ENCODE data around the gene C3orf20. TPM values are rescaled to one million over a fixed set of nuclear protein-coding genes. Genes with fewer than 3 reads are reported as not detected.

C3orf20 gene
- total RNA-seq, 1 experiment from 2014 or later, result not detected

DNA sequence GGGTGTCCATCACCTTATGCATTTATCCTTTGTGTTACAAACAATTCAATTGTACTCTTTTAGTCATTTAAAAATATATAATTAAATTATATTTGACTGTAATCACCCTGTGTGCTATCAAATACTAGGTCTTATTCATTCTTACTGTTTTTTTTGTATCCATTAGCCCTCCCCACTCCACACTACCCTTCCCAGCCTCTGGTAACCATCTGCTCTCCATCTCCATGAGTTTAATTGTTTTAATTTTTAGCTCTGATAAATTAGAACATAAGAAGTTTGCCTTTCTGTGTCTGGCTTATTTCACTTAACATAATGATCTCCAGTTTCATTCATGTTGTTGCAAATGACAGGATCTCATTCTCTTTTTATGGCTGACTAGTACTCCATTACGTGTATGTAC is 16.8 kb downstream of the C3orf20 start:
- DNase-seq, result no peak
- Histone ChIP-seq H3K36me3 (ENCODE audit: insufficient read depth, low read length) (no peaks in the 10 kb centered on the region), H3K4me2 (ENCODE audit: low read depth, low read length, poor library complexity, severe bottlenecking) (no peak overlapping the region)

DNA sequence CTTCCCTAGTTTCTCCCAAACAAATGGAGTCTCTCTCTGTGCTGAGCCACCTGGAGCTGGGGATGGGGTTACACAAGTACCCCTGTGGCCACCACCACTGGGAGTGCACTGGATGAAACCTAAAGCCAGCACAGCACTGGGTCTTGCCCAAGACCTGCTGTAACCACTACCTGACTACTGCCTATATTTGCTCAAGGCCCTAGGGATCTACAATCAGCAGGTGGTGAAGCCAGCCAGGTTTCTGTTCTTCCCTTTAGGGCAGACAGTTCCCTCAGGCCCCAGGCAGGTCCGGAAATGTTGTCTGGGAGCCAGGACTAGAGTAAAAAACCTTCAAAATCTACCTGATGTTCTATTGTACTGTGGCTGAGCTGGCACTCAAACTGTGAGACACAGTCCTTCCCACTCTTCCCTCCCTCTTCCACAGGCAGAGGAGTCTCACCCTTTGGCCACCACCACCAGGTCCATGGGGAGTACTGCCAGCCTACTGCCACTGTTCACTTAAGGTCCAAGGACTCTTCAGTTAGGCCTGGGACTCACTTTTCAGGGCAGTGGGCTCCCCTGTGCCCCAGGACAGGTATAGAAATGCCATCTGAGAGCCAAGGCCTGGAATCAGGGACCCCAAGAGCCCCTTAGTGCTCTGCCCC is 23.8 kb downstream of the C3orf20 start:
- Histone ChIP-seq H3K79me2 (ENCODE audit: low read length) (no peaks in the 10 kb centered on the region), H2AFZ (ENCODE audit: low read length) (no peak overlapping the region), H3K9me2 (replicated peaks; ENCODE audit: insufficient read depth, low read length) (no peaks in the 10 kb centered on the region), H3K36me3 (ENCODE audit: insufficient read depth, low read length) (no peaks in the 10 kb centered on the region), H3K9me3 (ENCODE audit: low read length) (no peaks in the 10 kb centered on the region), H3K27ac (ENCODE audit: low read length) (no peak overlapping the region), H4K20me1 (ENCODE audit: insufficient read depth, low read depth, low read length) (no peaks in the 10 kb centered on the region), H3K4me2 (ENCODE audit: low read depth, low read length, poor library complexity, severe bottlenecking) (no peak overlapping the region), H3K4me3 (ENCODE audit: low read length) (no peak overlapping the region), H3K4me1 (ENCODE audit: low read length) (no peaks in the 10 kb centered on the region; the same call in 1 of the 2 replicates), H3K9ac (ENCODE audit: low read length) (no peak overlapping the region), H3K27me3 (ENCODE audit: low read length) (no peaks in the 10 kb centered on the region)
- DNase-seq, result no peak

More for the DNA sequence above, 16.8 kb downstream of the C3orf20 start:
- H3K4me3 ChIP-seq (ENCODE audit: low read length), result no peak overlapping the region
- no peak overlapping the region for H2AFZ ChIP-seq (ENCODE audit: low read length)
- no peaks in the 10 kb centered on the region for H3K9me3 ChIP-seq (ENCODE audit: low read length)
- H3K9me2 ChIP-seq (replicated peaks; ENCODE audit: insufficient read depth, low read length), result no peaks in the 10 kb centered on the region
- no peak overlapping the region for H3K9ac ChIP-seq (ENCODE audit: low read length)
- H4K20me1 ChIP-seq (ENCODE audit: insufficient read depth, low read depth, low read length), result no peaks in the 10 kb centered on the region
- H3K4me1 ChIP-seq (ENCODE audit: low read length), result peaks cover 25% of the 10 kb centered on the region
- H3K27me3 ChIP-seq (ENCODE audit: low read length), result no peaks in the 10 kb centered on the region
- H3K27ac ChIP-seq (ENCODE audit: low read length), result no peak overlapping the region
- no peaks in the 10 kb centered on the region for H3K79me2 ChIP-seq (ENCODE audit: low read length)

DNA sequence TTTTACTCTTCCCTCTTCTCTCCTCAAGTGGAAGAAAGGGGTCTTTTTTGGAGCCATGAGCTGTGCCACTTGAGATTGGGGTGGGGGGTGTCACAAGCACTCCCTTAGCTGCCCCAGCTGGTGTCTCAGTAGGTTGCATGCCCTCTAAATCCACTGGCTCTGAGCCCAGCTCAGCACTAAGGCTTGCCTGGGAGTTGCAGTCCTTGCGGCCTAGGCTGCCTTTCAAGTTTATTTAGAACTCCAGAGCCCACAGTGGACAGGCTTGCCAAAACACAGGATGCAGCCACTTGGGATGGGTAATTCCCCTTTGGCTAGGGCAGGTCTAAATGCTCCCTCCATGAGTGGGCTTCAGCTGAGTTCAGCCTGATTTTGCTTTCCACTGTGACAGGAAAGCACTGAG is 24.7 kb downstream of the C3orf20 start:
- no peak overlapping the region for H3K4me2 ChIP-seq (ENCODE audit: low read depth, low read length, poor library complexity, severe bottlenecking)
- H2AFZ ChIP-seq (ENCODE audit: low read length), result no peak overlapping the region
- H3K79me2 ChIP-seq (ENCODE audit: low read length), result no peaks in the 10 kb centered on the region
- no peak for DNase-seq
- no peak overlapping the region for H3K9ac ChIP-seq (ENCODE audit: low read length)
- H3K36me3 ChIP-seq (ENCODE audit: insufficient read depth, low read length), result no peaks in the 10 kb centered on the region
- no peaks in the 10 kb centered on the region for H3K9me3 ChIP-seq (ENCODE audit: low read length)
- no peaks in the 10 kb centered on the region for H3K27me3 ChIP-seq (ENCODE audit: low read length)
- H3K4me3 ChIP-seq (ENCODE audit: low read length), result no peak overlapping the region
- no peaks in the 10 kb centered on the region for H4K20me1 ChIP-seq (ENCODE audit: insufficient read depth, low read depth, low read length)
- H3K4me1 ChIP-seq (ENCODE audit: low read length), result no peaks in the 10 kb centered on the region; the same call in 1 of the 2 replicates
- no peaks in the 10 kb centered on the region for H3K9me2 ChIP-seq (replicated peaks; ENCODE audit: insufficient read depth, low read length)
- no peak overlapping the region for H3K27ac ChIP-seq (ENCODE audit: low read length)

DNA sequence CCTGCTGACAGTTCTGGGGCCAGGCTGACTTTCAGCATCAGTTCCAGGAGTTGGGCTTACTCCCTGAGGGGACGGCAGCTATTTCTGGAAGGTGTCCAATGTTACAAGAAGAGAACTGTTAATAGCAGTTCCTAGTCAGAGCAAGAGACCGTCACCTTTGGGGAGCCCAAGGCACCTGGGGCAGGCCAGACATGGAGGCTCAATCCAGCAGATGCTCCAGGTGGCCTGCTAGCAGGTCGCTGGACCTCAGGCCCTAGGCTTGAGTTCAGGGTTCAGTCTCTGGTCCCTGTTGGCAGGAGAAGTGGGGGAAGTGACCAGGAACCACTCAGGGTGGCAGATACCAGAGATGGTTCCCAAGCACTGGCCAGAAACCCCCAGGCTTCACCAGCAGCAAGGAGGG is 25.9 kb downstream of the C3orf20 start:
- H3K4me3 ChIP-seq (ENCODE audit: low read length), result no peak overlapping the region
- H3K36me3 ChIP-seq (ENCODE audit: insufficient read depth, low read length), result no peaks in the 10 kb centered on the region
- no peak overlapping the region for H3K9ac ChIP-seq (ENCODE audit: low read length)
- no peaks in the 10 kb centered on the region for H3K9me3 ChIP-seq (ENCODE audit: low read length)
- no peaks in the 10 kb centered on the region for H3K27me3 ChIP-seq (ENCODE audit: low read length)
- H2AFZ ChIP-seq (ENCODE audit: low read length), result no peak overlapping the region
- H3K27ac ChIP-seq (ENCODE audit: low read length), result no peak overlapping the region
- no peak overlapping the region for H3K4me2 ChIP-seq (ENCODE audit: low read depth, low read length, poor library complexity, severe bottlenecking)
- H3K4me1 ChIP-seq (ENCODE audit: low read length), result no peaks in the 10 kb centered on the region; the same call in 1 of the 2 replicates
- H3K9me2 ChIP-seq (replicated peaks; ENCODE audit: insufficient read depth, low read length), result no peaks in the 10 kb centered on the region
- DNase-seq, result no peak
- H3K79me2 ChIP-seq (ENCODE audit: low read length), result no peaks in the 10 kb centered on the region
- no peaks in the 10 kb centered on the region for H4K20me1 ChIP-seq (ENCODE audit: insufficient read depth, low read depth, low read length)

DNA sequence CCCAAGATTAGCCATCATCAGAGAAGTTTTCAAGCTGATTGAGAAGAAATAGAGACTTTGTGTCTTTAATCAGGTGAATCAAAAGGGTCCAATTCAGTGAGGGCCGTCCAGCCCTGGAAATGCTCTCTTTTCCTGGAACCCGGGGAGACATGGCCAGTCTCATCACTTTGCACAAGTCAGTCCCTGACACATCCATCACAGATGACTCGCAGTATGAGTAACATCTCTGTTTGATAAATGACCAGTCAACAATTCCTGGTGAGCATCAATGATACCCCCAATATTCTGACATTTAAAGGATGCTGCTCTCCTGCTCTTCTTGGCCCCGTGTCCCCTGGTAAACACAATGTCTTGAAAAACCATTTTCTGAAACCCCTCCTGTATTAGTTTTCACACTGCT is 26.7 kb downstream of the C3orf20 start:
- no peaks in the 10 kb centered on the region for H3K36me3 ChIP-seq (ENCODE audit: insufficient read depth, low read length)
- DNase-seq, result no peak
- H3K4me3 ChIP-seq (ENCODE audit: low read length), result no peak overlapping the region
- H3K9me2 ChIP-seq (replicated peaks; ENCODE audit: insufficient read depth, low read length), result no peaks in the 10 kb centered on the region
- no peaks in the 10 kb centered on the region for H3K79me2 ChIP-seq (ENCODE audit: low read length)
- no peak overlapping the region for H3K27ac ChIP-seq (ENCODE audit: low read length)
- H4K20me1 ChIP-seq (ENCODE audit: insufficient read depth, low read depth, low read length), result no peaks in the 10 kb centered on the region
- H2AFZ ChIP-seq (ENCODE audit: low read length), result no peak overlapping the region
- H3K9me3 ChIP-seq (ENCODE audit: low read length), result no peaks in the 10 kb centered on the region
- no peaks in the 10 kb centered on the region for H3K27me3 ChIP-seq (ENCODE audit: low read length)
- H3K9ac ChIP-seq (ENCODE audit: low read length), result no peak overlapping the region
- no peak overlapping the region for H3K4me2 ChIP-seq (ENCODE audit: low read depth, low read length, poor library complexity, severe bottlenecking)
- H3K4me1 ChIP-seq (ENCODE audit: low read length), result no peaks in the 10 kb centered on the region; the same call in 1 of the 2 replicates

DNA sequence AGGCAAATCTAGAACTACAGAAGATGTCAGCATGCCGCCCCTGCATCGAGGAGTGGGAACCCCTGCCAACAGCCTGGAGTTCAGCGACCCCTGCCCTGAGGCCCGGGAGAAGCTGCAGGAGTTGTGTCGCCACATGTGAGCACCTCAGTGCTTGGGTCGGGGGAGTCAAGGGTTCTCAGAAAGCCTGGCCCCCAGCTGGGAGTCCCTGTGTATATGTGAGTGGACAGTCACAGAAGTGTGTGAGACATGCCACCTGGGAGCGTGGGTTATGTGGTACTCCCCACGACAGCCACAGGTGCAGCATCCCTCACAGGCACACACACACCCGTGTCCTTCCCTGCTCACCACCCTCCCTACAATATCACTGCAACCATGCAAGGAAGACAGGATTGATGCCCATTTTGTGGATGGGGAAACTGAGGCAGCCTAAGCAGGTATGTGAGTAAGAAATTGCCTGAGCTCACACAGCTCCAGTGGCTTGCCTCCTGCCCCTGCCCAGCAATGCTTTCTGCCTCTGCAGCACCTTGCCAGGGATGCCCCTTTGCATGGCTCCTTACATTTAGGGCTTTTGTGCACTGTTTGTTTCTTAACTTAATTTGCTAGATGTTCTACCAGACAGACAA is 28.3 kb downstream of the C3orf20 start:
- no peaks in the 10 kb centered on the region for H3K9me3 ChIP-seq (ENCODE audit: low read length)
- no peaks in the 10 kb centered on the region for H3K79me2 ChIP-seq (ENCODE audit: low read length)
- H3K9ac ChIP-seq (ENCODE audit: low read length), result no peak overlapping the region
- no peak overlapping the region for H3K4me2 ChIP-seq (ENCODE audit: low read depth, low read length, poor library complexity, severe bottlenecking)
- H3K27me3 ChIP-seq (ENCODE audit: low read length), result no peaks in the 10 kb centered on the region
- H3K9me2 ChIP-seq (replicated peaks; ENCODE audit: insufficient read depth, low read length), result no peaks in the 10 kb centered on the region
- H3K4me3 ChIP-seq (ENCODE audit: low read length), result no peak overlapping the region
- no peaks in the 10 kb centered on the region for H4K20me1 ChIP-seq (ENCODE audit: insufficient read depth, low read depth, low read length)
- no peaks in the 10 kb centered on the region for H3K36me3 ChIP-seq (ENCODE audit: insufficient read depth, low read length)
- no peak overlapping the region for H2AFZ ChIP-seq (ENCODE audit: low read length)
- DNase-seq, result no peak
- H3K4me1 ChIP-seq (ENCODE audit: low read length), result no peaks in the 10 kb centered on the region; the same call in 1 of the 2 replicates
- H3K27ac ChIP-seq (ENCODE audit: low read length), result no peak overlapping the region

DNA sequence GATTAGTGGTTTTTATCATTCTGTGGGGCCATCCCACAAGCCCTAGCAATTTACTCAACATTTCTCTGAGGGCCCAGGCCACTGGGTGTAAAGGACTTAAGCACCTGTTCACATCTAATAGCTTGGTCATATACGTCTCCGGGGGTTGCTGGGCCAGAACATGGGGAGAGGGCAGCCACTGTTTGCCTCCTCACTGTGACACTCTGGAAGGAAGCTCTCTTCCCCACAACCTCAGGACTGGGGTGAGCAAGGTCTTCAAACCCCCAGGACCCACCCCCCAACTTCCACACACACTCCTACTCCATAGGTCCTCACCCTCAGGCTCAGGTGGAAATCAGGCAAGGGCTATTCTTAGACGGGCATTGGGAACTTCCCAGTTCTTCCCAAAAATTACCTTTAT is 28.9 kb downstream of the C3orf20 start:
- H3K9me2 ChIP-seq (replicated peaks; ENCODE audit: insufficient read depth, low read length), result no peaks in the 10 kb centered on the region
- H4K20me1 ChIP-seq (ENCODE audit: insufficient read depth, low read depth, low read length), result no peaks in the 10 kb centered on the region
- H3K9me3 ChIP-seq (ENCODE audit: low read length), result no peaks in the 10 kb centered on the region
- no peak overlapping the region for H2AFZ ChIP-seq (ENCODE audit: low read length)
- no peak overlapping the region for H3K4me3 ChIP-seq (ENCODE audit: low read length)
- no peaks in the 10 kb centered on the region for H3K79me2 ChIP-seq (ENCODE audit: low read length)
- H3K27ac ChIP-seq (ENCODE audit: low read length), result no peak overlapping the region
- no peaks in the 10 kb centered on the region for H3K36me3 ChIP-seq (ENCODE audit: insufficient read depth, low read length)
- no peaks in the 10 kb centered on the region for H3K4me1 ChIP-seq (ENCODE audit: low read length)
- H3K4me2 ChIP-seq (ENCODE audit: low read depth, low read length, poor library complexity, severe bottlenecking), result no peak overlapping the region
- H3K27me3 ChIP-seq (ENCODE audit: low read length), result no peaks in the 10 kb centered on the region
- DNase-seq, result no peak
- no peak overlapping the region for H3K9ac ChIP-seq (ENCODE audit: low read length)

DNA sequence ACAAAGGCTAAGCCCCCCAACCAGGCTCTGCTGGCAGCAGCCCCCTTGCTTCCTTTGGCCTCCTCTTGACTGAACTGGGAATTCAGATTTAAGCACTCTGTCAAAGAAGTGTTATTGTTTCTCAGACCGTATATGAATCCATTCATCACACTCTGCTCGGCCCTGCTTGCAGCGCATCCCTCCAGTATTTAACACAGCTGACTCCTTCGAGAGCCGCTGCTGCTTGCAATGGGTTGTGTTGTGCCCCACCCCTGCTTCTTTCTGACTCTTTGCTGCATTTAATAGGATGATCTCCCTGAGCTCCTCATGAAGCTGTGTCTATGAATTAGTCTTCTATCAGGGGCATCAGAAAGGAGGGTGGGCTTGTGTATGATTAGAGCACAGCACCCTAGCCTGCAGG is 31.2 kb downstream of the C3orf20 start:
- no peak for DNase-seq
- H3K4me1 ChIP-seq (ENCODE audit: low read length), result no peaks in the 10 kb centered on the region
- no peak overlapping the region for H2AFZ ChIP-seq (ENCODE audit: low read length)
- H3K36me3 ChIP-seq (ENCODE audit: insufficient read depth, low read length), result no peaks in the 10 kb centered on the region
- no peaks in the 10 kb centered on the region for H3K9me2 ChIP-seq (replicated peaks; ENCODE audit: insufficient read depth, low read length)
- no peak overlapping the region for H3K4me2 ChIP-seq (ENCODE audit: low read depth, low read length, poor library complexity, severe bottlenecking)
- no peaks in the 10 kb centered on the region for H3K79me2 ChIP-seq (ENCODE audit: low read length)
- H3K27ac ChIP-seq (ENCODE audit: low read length), result no peak overlapping the region
- no peaks in the 10 kb centered on the region for H3K27me3 ChIP-seq (ENCODE audit: low read length)
- no peaks in the 10 kb centered on the region for H3K9me3 ChIP-seq (ENCODE audit: low read length)
- H3K4me3 ChIP-seq (ENCODE audit: low read length), result no peak overlapping the region
- H4K20me1 ChIP-seq (ENCODE audit: insufficient read depth, low read depth, low read length), result no peaks in the 10 kb centered on the region
- no peak overlapping the region for H3K9ac ChIP-seq (ENCODE audit: low read length)

Data from Karpas-422 (cell line).